Measurements from ENCODE around the gene GNG13.

GNG13 gene

GRCh38 chr16:794091-794822, 6.3 kb downstream of the GNG13 start:
- Histone ChIP-seq H3K27me3 (ENCODE audit: control insufficient read depth, insufficient read depth, low read length) (no peaks in the 10 kb centered on the region), H3K9ac (ENCODE audit: low read length) (no peak overlapping the region), H3K27ac (ENCODE audit: low read depth, low read length) (no peak overlapping the region), H3K4me1 (ENCODE audit: control insufficient read depth, insufficient read depth, low read length) (no peaks in the 10 kb centered on the region), H3K4me3 (ENCODE audit: low read length) (no peak overlapping the region), H3K36me3 (ENCODE audit: control insufficient read depth, insufficient read depth, low read length) (no peaks in the 10 kb centered on the region)

- Histone ChIP-seq H3K9ac (ENCODE audit: low read length) (no peak overlapping the region), H3K36me3 (ENCODE audit: control insufficient read depth, insufficient read depth, low read length) (no peaks in the 10 kb centered on the region), H3K4me3 (ENCODE audit: low read length) (no peak overlapping the region), H3K27ac (ENCODE audit: low read depth, low read length) (no peak overlapping the region), H3K27me3 (ENCODE audit: control insufficient read depth, insufficient read depth, low read length) (no peaks in the 10 kb centered on the region), H3K4me1 (ENCODE audit: control insufficient read depth, insufficient read depth, low read length) (no peaks in the 10 kb centered on the region)
These were observed 7.1 kb downstream of the GNG13 start for GRCh38 chr16:793414-793813.

- H3K4me3 ChIP-seq (ENCODE audit: low read length): no peak overlapping the region
- H3K9ac ChIP-seq (ENCODE audit: low read length): no peak overlapping the region
- H3K27me3 ChIP-seq (ENCODE audit: control insufficient read depth, insufficient read depth, low read length): no peaks in the 10 kb centered on the region
- H3K27ac ChIP-seq (ENCODE audit: low read depth, low read length): no peak overlapping the region
- no peaks in the 10 kb centered on the region for H3K36me3 ChIP-seq (ENCODE audit: control insufficient read depth, insufficient read depth, low read length)
- H3K4me1 ChIP-seq (ENCODE audit: control insufficient read depth, insufficient read depth, low read length): no peaks in the 10 kb centered on the region
These were observed 8.1 kb downstream of the GNG13 start for GRCh38 chr16:792221-792995.

- no peak overlapping the region for H3K4me3 ChIP-seq (ENCODE audit: low read length)
- no peak overlapping the region for H3K27ac ChIP-seq (ENCODE audit: low read depth, low read length)
- H3K36me3 ChIP-seq (ENCODE audit: control insufficient read depth, insufficient read depth, low read length): no peaks in the 10 kb centered on the region
- H3K27me3 ChIP-seq (ENCODE audit: control insufficient read depth, insufficient read depth, low read length): no peaks in the 10 kb centered on the region
- H3K4me1 ChIP-seq (ENCODE audit: control insufficient read depth, insufficient read depth, low read length): no peaks in the 10 kb centered on the region
- no peak overlapping the region for H3K9ac ChIP-seq (ENCODE audit: low read length)
These were observed 9.4 kb downstream of the GNG13 start for GRCh38 chr16:791131-791530.

GRCh38 chr16:790086-790485, 10.4 kb downstream of the GNG13 start:
- no peak overlapping the region for H3K9ac ChIP-seq (ENCODE audit: low read length)
- H3K36me3 ChIP-seq (ENCODE audit: control insufficient read depth, insufficient read depth, low read length): no peaks in the 10 kb centered on the region
- H3K4me3 ChIP-seq (ENCODE audit: low read length): no peak overlapping the region
- H3K4me1 ChIP-seq (ENCODE audit: control insufficient read depth, insufficient read depth, low read length): no peaks in the 10 kb centered on the region
- no peak overlapping the region for H3K27ac ChIP-seq (ENCODE audit: low read depth, low read length)
- H3K27me3 ChIP-seq (ENCODE audit: control insufficient read depth, insufficient read depth, low read length): no peaks in the 10 kb centered on the region

- Histone ChIP-seq H3K27ac (ENCODE audit: low read depth, low read length) (no peak overlapping the region), H3K9ac (ENCODE audit: low read length) (no peak overlapping the region), H3K36me3 (ENCODE audit: control insufficient read depth, insufficient read depth, low read length) (no peaks in the 10 kb centered on the region), H3K4me1 (ENCODE audit: control insufficient read depth, insufficient read depth, low read length) (no peaks in the 10 kb centered on the region), H3K27me3 (ENCODE audit: control insufficient read depth, insufficient read depth, low read length) (no peaks in the 10 kb centered on the region), H3K4me3 (ENCODE audit: low read length) (peak overlapping the region; percentile 77)
These were observed 11.2 kb downstream of the GNG13 start for GRCh38 chr16:789191-789850.

- peak within 1 kb of the TSS; percentile 95 for H3K4me3 ChIP-seq (ENCODE audit: low read length)
- H3K36me3 ChIP-seq (ENCODE audit: control insufficient read depth, insufficient read depth, low read length): no peaks in the 10 kb centered on the region
- peak within 1 kb of the TSS; percentile 3 for H3K27ac ChIP-seq (ENCODE audit: low read depth, low read length)
- no peaks in the 10 kb centered on the region for H3K4me1 ChIP-seq (ENCODE audit: control insufficient read depth, insufficient read depth, low read length)
- peak within 1 kb of the TSS; percentile 93 for H3K9ac ChIP-seq (ENCODE audit: low read length)
- peaks cover under 1% of the 10 kb centered on the region for H3K27me3 ChIP-seq (ENCODE audit: control insufficient read depth, insufficient read depth, low read length)
These were observed 12.0 kb downstream of the GNG13 start, which contains the start of gene CHTF18 for GRCh38 chr16:788399-789126. Gene CHTF18 (plus strand): TSS chr16:788620. CDS start chr16:788685, 65 bp downstream.

- Histone ChIP-seq H3K9ac (ENCODE audit: low read length) (peak within 1 kb of the TSS; percentile 93), H3K4me3 (ENCODE audit: low read length) (peak within 1 kb of the TSS; percentile 95), H3K4me1 (ENCODE audit: control insufficient read depth, insufficient read depth, low read length) (no peaks in the 10 kb centered on the region), H3K27me3 (ENCODE audit: control insufficient read depth, insufficient read depth, low read length) (peaks cover 5% of the 10 kb centered on the region), H3K27ac (ENCODE audit: low read depth, low read length) (peak within 1 kb of the TSS; percentile 3), H3K36me3 (ENCODE audit: control insufficient read depth, insufficient read depth, low read length) (no peaks in the 10 kb centered on the region)
These were observed 12.5 kb downstream of the GNG13 start, which contains the start of gene RPUSD1 for GRCh38 chr16:787978-788398. Gene RPUSD1 (minus strand): TSS chr16:788381. CDS start chr16:787737, 644 bp downstream.

GRCh38 chr16:787321-787966, 13.1 kb downstream of the GNG13 start:
- H3K27me3 ChIP-seq (ENCODE audit: control insufficient read depth, insufficient read depth, low read length): peaks cover 6% of the 10 kb centered on the region
- peak overlapping the region; percentile 95 for H3K4me3 ChIP-seq (ENCODE audit: low read length)
- H3K27ac ChIP-seq (ENCODE audit: low read depth, low read length): peak overlapping the region; percentile 3
- no peaks in the 10 kb centered on the region for H3K36me3 ChIP-seq (ENCODE audit: control insufficient read depth, insufficient read depth, low read length)
- H3K4me1 ChIP-seq (ENCODE audit: control insufficient read depth, insufficient read depth, low read length): no peaks in the 10 kb centered on the region
- peak overlapping the region; percentile 93 for H3K9ac ChIP-seq (ENCODE audit: low read length)

- no peak overlapping the region for H3K9ac ChIP-seq (ENCODE audit: low read length)
- H3K27ac ChIP-seq (ENCODE audit: low read depth, low read length): no peak overlapping the region
- peaks cover 17% of the 10 kb centered on the region for H3K27me3 ChIP-seq (ENCODE audit: control insufficient read depth, insufficient read depth, low read length)
- H3K36me3 ChIP-seq (ENCODE audit: control insufficient read depth, insufficient read depth, low read length): no peaks in the 10 kb centered on the region
- H3K4me3 ChIP-seq (ENCODE audit: low read length): no peak overlapping the region
- H3K4me1 ChIP-seq (ENCODE audit: control insufficient read depth, insufficient read depth, low read length): no peaks in the 10 kb centered on the region
These were observed 14.7 kb downstream of the GNG13 start for GRCh38 chr16:785563-786535.

GRCh38 chr16:784431-784830, 16.1 kb downstream of the GNG13 start:
- Histone ChIP-seq H3K9ac (ENCODE audit: low read length) (no peak overlapping the region), H3K36me3 (ENCODE audit: control insufficient read depth, insufficient read depth, low read length) (no peaks in the 10 kb centered on the region), H3K4me1 (ENCODE audit: control insufficient read depth, insufficient read depth, low read length) (no peaks in the 10 kb centered on the region), H3K27me3 (ENCODE audit: control insufficient read depth, insufficient read depth, low read length) (peaks cover 18% of the 10 kb centered on the region), H3K4me3 (ENCODE audit: low read length) (no peak overlapping the region), H3K27ac (ENCODE audit: low read depth, low read length) (no peak overlapping the region)
